Osteoblast (primary cell): ENCODE data around the gene ADAP1. TPM values are rescaled to one million over a fixed set of nuclear protein-coding genes. Genes with fewer than 3 reads are reported as not detected.
A peak's percentile ranks its signal among the peaks of the same experiment; 100 is the strongest.

ENCODE experiments used
- DNase-seq: peaks from one replicate; pipeline ENCODE4 v3.0.0; 2011; ENCODE audit warnings: low spot score, mixed read lengths; ENCODE audit not compliant: insufficient read length; ENCODE audit errors: missing footprints
- H2AFZ ChIP-seq: 2 replicates; pipeline ENCODE4 v1.6.0; 2011; ENCODE audit warnings: mild to moderate bottlenecking, low read length
- H3K27ac ChIP-seq: 2 replicates; pipeline ENCODE4 v1.5.1; 2011; ENCODE audit warnings: mild to moderate bottlenecking, low read depth, low read length, moderate library complexity
- H3K27me3 ChIP-seq: 2 replicates; pipeline ENCODE4 v1.6.0; 2012; ENCODE audit warnings: mild to moderate bottlenecking, control low read depth, inconsistent platforms, low read length, moderate library complexity; ENCODE audit not compliant: insufficient read depth
- H3K36me3 ChIP-seq: 2 replicates; pipeline ENCODE4 v1.5.1; 2011; ENCODE audit warnings: mild to moderate bottlenecking, low read length, control low read depth, moderate library complexity; ENCODE audit not compliant: insufficient read depth
- H3K4me1 ChIP-seq: 2 replicates; pipeline ENCODE4 v1.5.1; 2011; ENCODE audit warnings: mild to moderate bottlenecking, low read length, control low read depth, moderate library complexity; ENCODE audit not compliant: insufficient read depth
- H3K4me2 ChIP-seq: 2 replicates; pipeline ENCODE4 v1.6.0; 2011; ENCODE audit warnings: mild to moderate bottlenecking, low read length; ENCODE audit not compliant: insufficient read depth
- H3K4me3 ChIP-seq: fragments of 200-600 bp; sonication (generic); 3 replicates; pipeline ENCODE4 v1.5.1; 2012; ENCODE audit warnings: mild to moderate bottlenecking, low read length, inconsistent platforms; ENCODE audit not compliant: insufficient read depth
- H3K79me2 ChIP-seq: 2 replicates; pipeline ENCODE4 v1.6.0; 2012; ENCODE audit warnings: mild to moderate bottlenecking, low read length, control low read depth, inconsistent platforms; ENCODE audit not compliant: insufficient read depth
- H3K9me3 ChIP-seq: 2 replicates; pipeline ENCODE4 v1.5.1; 2011; ENCODE audit warnings: low read depth, low read length, control low read depth
- H4K20me1 ChIP-seq: 2 replicates; pipeline ENCODE4 v1.6.0; 2012; ENCODE audit warnings: mild to moderate bottlenecking, low read length, control low read depth; ENCODE audit not compliant: insufficient read depth
- total RNA-seq: library from RNA; depleted of rRNA; stranded (reverse); fragments of >200 nt; gene quantifications from 2 replicates; pipeline ENCODE4 v1.2.3, GENCODE V29; 2012
- TF ChIP-seq, protein P1 (sequence below): IDR thresholded peaks from 2 replicates; pipeline ENCODE4 v1.5.1; 2011; ENCODE audit warnings: mild to moderate bottlenecking, low read depth, low read length, moderate library complexity; ENCODE audit errors: extremely low read depth

The ADAP1 gene
- total RNA-seq, 1 donor = 2.2 TPM

DNA sequence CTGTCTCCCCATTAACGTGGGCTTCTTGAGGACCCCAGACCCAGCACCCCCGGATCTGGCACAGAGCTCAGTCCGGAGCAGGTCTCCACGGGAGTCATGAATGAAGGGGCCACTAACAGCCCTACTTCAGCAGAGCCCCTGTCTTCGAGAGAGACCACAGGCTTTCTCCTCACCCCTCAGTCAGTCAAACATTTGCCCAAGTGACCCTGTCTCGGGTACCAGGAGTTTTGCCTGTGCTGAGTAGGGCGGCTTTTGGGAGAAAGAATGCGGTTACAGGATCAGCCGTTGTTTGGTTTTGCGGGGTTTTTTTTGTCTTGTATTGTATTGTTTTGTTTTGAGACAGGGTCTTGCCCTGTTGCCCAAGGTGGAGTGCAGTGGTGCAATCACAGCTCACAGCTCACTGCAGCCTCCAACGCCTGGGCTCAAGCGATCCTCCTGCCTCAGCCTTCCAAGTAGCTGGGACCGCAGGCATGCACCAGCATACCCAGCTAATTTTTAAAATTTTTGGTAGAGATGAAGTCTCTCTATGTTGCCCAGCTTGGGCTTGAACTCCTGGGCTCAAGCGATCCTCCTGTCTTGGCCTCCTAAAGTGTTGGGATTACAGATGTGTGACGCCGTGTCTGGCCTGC is 16.5 kb downstream of the ADAP1 start:
- H3K9me3 ChIP-seq = no peaks in the 10 kb centered on the region
- H3K27ac ChIP-seq = no peak overlapping the region
- no peak overlapping the region for H3K4me2 ChIP-seq
- no peaks in the 10 kb centered on the region for H3K4me1 ChIP-seq
- no peaks in the 10 kb centered on the region for H3K36me3 ChIP-seq
- DNase-seq = no peak
- TF ChIP-seq, protein P1, sequence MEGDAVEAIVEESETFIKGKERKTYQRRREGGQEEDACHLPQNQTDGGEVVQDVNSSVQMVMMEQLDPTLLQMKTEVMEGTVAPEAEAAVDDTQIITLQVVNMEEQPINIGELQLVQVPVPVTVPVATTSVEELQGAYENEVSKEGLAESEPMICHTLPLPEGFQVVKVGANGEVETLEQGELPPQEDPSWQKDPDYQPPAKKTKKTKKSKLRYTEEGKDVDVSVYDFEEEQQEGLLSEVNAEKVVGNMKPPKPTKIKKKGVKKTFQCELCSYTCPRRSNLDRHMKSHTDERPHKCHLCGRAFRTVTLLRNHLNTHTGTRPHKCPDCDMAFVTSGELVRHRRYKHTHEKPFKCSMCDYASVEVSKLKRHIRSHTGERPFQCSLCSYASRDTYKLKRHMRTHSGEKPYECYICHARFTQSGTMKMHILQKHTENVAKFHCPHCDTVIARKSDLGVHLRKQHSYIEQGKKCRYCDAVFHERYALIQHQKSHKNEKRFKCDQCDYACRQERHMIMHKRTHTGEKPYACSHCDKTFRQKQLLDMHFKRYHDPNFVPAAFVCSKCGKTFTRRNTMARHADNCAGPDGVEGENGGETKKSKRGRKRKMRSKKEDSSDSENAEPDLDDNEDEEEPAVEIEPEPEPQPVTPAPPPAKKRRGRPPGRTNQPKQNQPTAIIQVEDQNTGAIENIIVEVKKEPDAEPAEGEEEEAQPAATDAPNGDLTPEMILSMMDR = no peak
- peaks cover 9% of the 10 kb centered on the region for H3K27me3 ChIP-seq
- H3K4me3 ChIP-seq = no peak overlapping the region
- H4K20me1 ChIP-seq = no peaks in the 10 kb centered on the region
- H2AFZ ChIP-seq = no peak overlapping the region
- H3K79me2 ChIP-seq = no peaks in the 10 kb centered on the region

- no peak overlapping the region for H2AFZ ChIP-seq
- DNase-seq = peak; percentile 99
- H3K4me1 ChIP-seq = no peaks in the 10 kb centered on the region
- TF ChIP-seq, protein P1 = no peak
- no peaks in the 10 kb centered on the region for H3K9me3 ChIP-seq
- H3K27ac ChIP-seq = no peak overlapping the region
- no peaks in the 10 kb centered on the region for H4K20me1 ChIP-seq
- no peaks in the 10 kb centered on the region for H3K36me3 ChIP-seq
- no peak overlapping the region for H3K4me3 ChIP-seq
- H3K79me2 ChIP-seq = no peaks in the 10 kb centered on the region
- H3K27me3 ChIP-seq = peaks cover 2% of the 10 kb centered on the region
- no peak overlapping the region for H3K4me2 ChIP-seq
Measured at GRCh38 chr7:936386-937054, 18.0 kb downstream of the ADAP1 start.

- Histone ChIP-seq H3K79me2 (no peaks in the 10 kb centered on the region), H4K20me1 (no peaks in the 10 kb centered on the region), H3K36me3 (no peaks in the 10 kb centered on the region), H2AFZ (no peak overlapping the region), H3K9me3 (no peaks in the 10 kb centered on the region), H3K4me3 (no peak overlapping the region), H3K4me2 (no peak overlapping the region), H3K27me3 (no peaks in the 10 kb centered on the region), H3K27ac (no peak overlapping the region), H3K4me1 (no peaks in the 10 kb centered on the region)
- DNase-seq = no peak
- TF ChIP-seq, protein P1 = no peak
Measured at GRCh38 chr7:935874-936385, 18.6 kb downstream of the ADAP1 start.

GRCh38 chr7:935164-935873 is 19.2 kb downstream of the ADAP1 start:
- Histone ChIP-seq H3K4me1 (no peaks in the 10 kb centered on the region), H3K79me2 (no peaks in the 10 kb centered on the region), H3K4me2 (no peak overlapping the region), H2AFZ (no peak overlapping the region), H3K9me3 (no peaks in the 10 kb centered on the region), H4K20me1 (no peaks in the 10 kb centered on the region), H3K27me3 (no peaks in the 10 kb centered on the region), H3K4me3 (no peak overlapping the region), H3K36me3 (no peaks in the 10 kb centered on the region), H3K27ac (no peak overlapping the region)
- TF ChIP-seq, protein P1 = no peak
- no peak for DNase-seq
